HepG2 (cell line): ENCODE data around the gene BTBD6. TPM values are rescaled to one million over a fixed set of nuclear protein-coding genes. Genes with fewer than 3 reads are reported as not detected.

Experiments used
- ATAC-seq: fragments of 200-7000 bp; cut with Tn5 transposase; 3 replicates; pipeline ENCODE4 v1.9.1; 2020; ENCODE audit warnings: mild to moderate bottlenecking, moderate library complexity
- BruUV-seq: library from RNA; stranded (reverse); fragments of 400-500 nt; replicated peaks from 2 replicates; lab custom pipeline; 2021; lab: Mats Ljungman, UMichigan
- CTCF ChIA-PET: fragments of 300-600 bp; formaldehyde crosslinking; extraction: SDS; loops from one replicate; lab custom pipeline; 2021; ENCODE audit warnings: low total read pairs, inconsistent platforms, low intra/inter-chr PET ratio; lab: Yijun Ruan, JAX
- POLR2A ChIA-PET: fragments of 350-600 bp; sonication (Branson Sonifier 250); formaldehyde crosslinking; loops from one replicate; lab custom pipeline; 2020; ENCODE audit warnings: antibody characterized with exemption, inconsistent platforms; lab: Yijun Ruan, JAX
- DNase-seq: peaks from one replicate; pipeline ENCODE4 v3.0.0-alpha.2; 2015; ENCODE audit warnings: low spot score
- FAIRE-seq: peaks from 3 replicates; lab custom pipeline; 2011; peaks lifted over from hg19 to GRCh38; lab: Jason Lieb, UNC
- H2AFZ ChIP-seq: one replicate; pipeline ENCODE4 v1.6.1; 2011; ENCODE audit warnings: low read length, inconsistent platforms
- H3K27ac ChIP-seq: fragments of 300-600 bp; 3 replicates; pipeline ENCODE4 v1.8.0; 2011; ENCODE audit warnings: mixed run types, mild to moderate bottlenecking, mixed read lengths, low read length, inconsistent platforms; ENCODE audit not compliant: insufficient read depth; ENCODE audit errors: extremely low read length
- H3K27me3 ChIP-seq, 2 experiments: fragments of 200-600 bp in 1 of 2; 2 replicates in 1 of 2; 3 replicates in 1 of 2; pipeline versions ENCODE4 v1.6.0 to v1.8.0; 2011; ENCODE audit warnings: low read length in 2 of 2, mild to moderate bottlenecking in 2 of 2, moderate library complexity in 2 of 2, inconsistent platforms in 1 of 2; ENCODE audit not compliant: insufficient read depth in 2 of 2, control insufficient read depth in 1 of 2
- H3K36me3 ChIP-seq, 2 experiments: fragments of 200-600 bp in 1 of 2; replicated peaks in 1 of 2; 2 replicates in 1 of 2; 3 replicates in 1 of 2; pipeline versions ENCODE4 v1.5.1 to v1.8.0; 2011; ENCODE audit warnings: low read length in 2 of 2, inconsistent platforms in 1 of 2; ENCODE audit not compliant: insufficient read depth in 2 of 2, control insufficient read depth in 1 of 2
- H3K4me1 ChIP-seq: 2 replicates; pipeline ENCODE4 v1.5.1; 2012; ENCODE audit warnings: low read length, inconsistent platforms; ENCODE audit not compliant: insufficient read depth
- H3K4me2 ChIP-seq: 2 replicates; pipeline ENCODE4 v1.6.0; 2011; ENCODE audit warnings: low read depth, low read length, inconsistent platforms
- H3K4me3 ChIP-seq, 3 experiments: fragments of 200-600 bp in 1 of 3; sonication (generic), shearing (Covaris generic) in 1 of 3; replicated peaks in 1 of 3; 2 replicates each; pipeline ENCODE4 v1.5.1; 2011 to 2016; ENCODE audit warnings: low read length in 3 of 3, inconsistent platforms in 2 of 3, low read depth in 2 of 3, mild to moderate bottlenecking in 2 of 3, control low read depth in 1 of 3, mixed read lengths in 1 of 3; ENCODE audit not compliant: insufficient read depth in 1 of 3
- H3K79me2 ChIP-seq: one replicate; pipeline ENCODE4 v1.6.1; 2011; ENCODE audit warnings: low read length, inconsistent platforms; ENCODE audit not compliant: insufficient read depth
- H3K9ac ChIP-seq: 2 replicates; pipeline ENCODE4 v1.6.0; 2011; ENCODE audit warnings: mild to moderate bottlenecking, low read depth, low read length, inconsistent platforms; ENCODE audit not compliant: insufficient read depth
- H3K9me3 ChIP-seq: 2 replicates; pipeline ENCODE4 v1.5.1; 2012; ENCODE audit warnings: mild to moderate bottlenecking, low read length
- H4K20me1 ChIP-seq: 2 replicates; pipeline ENCODE4 v1.6.0; 2011; ENCODE audit warnings: inconsistent platforms, mild to moderate bottlenecking, low read length, moderate library complexity; ENCODE audit not compliant: insufficient read depth
- AGO2 ChIP-seq: fragments of 200-400 bp; formaldehyde crosslinking; optimal IDR thresholded peaks from 2 replicates; pipeline ENCODE3; 2017; ENCODE audit warnings: mild to moderate bottlenecking, low read depth, low read length, moderate library complexity
- JUNB ChIP-seq: sonication (generic); formaldehyde crosslinking; IDR thresholded peaks from 2 replicates; pipeline ENCODE4 v1.8.0; 2022; ENCODE audit warnings: missing genetic modification reagents, mild to moderate bottlenecking, borderline replicate concordance
- KDM2A ChIP-seq: sonication (generic); formaldehyde crosslinking; IDR thresholded peaks from 2 replicates; pipeline ENCODE4 v1.4.0; 2020; ENCODE audit warnings: low read depth, missing genetic modification reagents, borderline replicate concordance
- MAF1 ChIP-seq: sonication (generic); formaldehyde crosslinking; IDR thresholded peaks from 2 replicates; pipeline ENCODE4 v1.5.0; 2020; ENCODE audit warnings: missing genetic modification reagents, borderline replicate concordance
- RAD21 ChIP-seq: fragments of 450-650 bp; formaldehyde crosslinking; IDR thresholded peaks from 2 replicates; pipeline ENCODE4 v1.5.0; 2020; ENCODE audit warnings: mild to moderate bottlenecking
- STAG1 ChIP-seq: sonication (generic); formaldehyde crosslinking; IDR thresholded peaks from 2 replicates; pipeline ENCODE4 v1.4.0; 2020; ENCODE audit warnings: missing genetic modification reagents
- ZFX ChIP-seq: sonication (generic); formaldehyde crosslinking; IDR thresholded peaks from 2 replicates; pipeline ENCODE4 v1.4.0; 2020; ENCODE audit warnings: mild to moderate bottlenecking, low read depth, missing genetic modification reagents, moderate library complexity
- ZNF501 ChIP-seq: sonication (generic); formaldehyde crosslinking; IDR thresholded peaks from 2 replicates; pipeline ENCODE4 v1.5.1; 2020; ENCODE audit warnings: mild to moderate bottlenecking, moderate library complexity, missing genetic modification reagents
- ZNF850 ChIP-seq: sonication (generic); formaldehyde crosslinking; conservative IDR thresholded peaks from 2 replicates; pipeline ENCODE4 v1.9.0; 2021; ENCODE audit warnings: mild to moderate bottlenecking, missing genetic modification reagents
- ZNF878 ChIP-seq: sonication (generic); formaldehyde crosslinking; IDR thresholded peaks from 2 replicates; pipeline ENCODE4 v1.8.1; 2023; ENCODE audit warnings: mild to moderate bottlenecking, missing genetic modification reagents, moderate library complexity
- WGBS: methylation state at CpG from one replicate; pipeline ENCODE4 v1.1.6; 2017; ENCODE audit warnings: low lambda C conversion rate; 5-methylcytosine and 5-hydroxymethylcytosine counted together
- in situ Hi-C: cut with HindIII; loops from 2 replicates; pipeline ENCODE4 v1.10.0; 2017; ENCODE audit warnings: low pct_unique_long_range_greater_than_20kb; ENCODE audit not compliant: extremely low pct_ligation_motif_present
- intact Hi-C: fragments of 100-400 bp; cut with micrococcal nuclease; formaldehyde crosslinking; loops from one replicate; pipeline ENCODE4 v1.10.0; 2022; ENCODE audit not compliant: unreplicated experiment
- polyA plus RNA-seq, 8 experiments: library from polyadenylated mRNA; depleted of rRNA in 3 of 8; stranded (reverse) in 7 of 8; unstranded in 1 of 8; fragments of >200 nt; fragmentation: Illumina TruSeq in 4 of 8; extraction: Trizol in 4 of 8; gene quantifications; 2 replicates each; pipeline versions ENCODE4 v1.2.1 to v1.2.3, GENCODE V29; 2011 to 2016; ENCODE audit warnings: low read depth in 4 of 8, missing spikeins in 1 of 8, mixed read lengths in 1 of 8; ENCODE audit not compliant: insufficient read depth in 1 of 8
- total RNA-seq, 5 experiments: library from RNA; depleted of rRNA; stranded (reverse); fragments of >200 nt; fragmentation: Illumina TruSeq; extraction: Trizol; gene quantifications; 2 replicates each; pipeline ENCODE4 v1.2.3, GENCODE V29; 2016; ENCODE audit warnings: low read depth in 1 of 5
- TF ChIP-seq, protein P1 (sequence below): sonication (generic); formaldehyde crosslinking; IDR thresholded peaks from 2 replicates; pipeline ENCODE4 v1.8.0; 2022; ENCODE audit warnings: missing genetic modification reagents, mild to moderate bottlenecking, inconsistent platforms, borderline replicate concordance
- TF ChIP-seq, protein P2 (sequence below): sonication (generic); formaldehyde crosslinking; IDR thresholded peaks from 2 replicates; pipeline ENCODE4 v1.5.0; 2020; ENCODE audit warnings: mild to moderate bottlenecking, missing genetic modification reagents, moderate library complexity
- TF ChIP-seq, protein P3 (sequence below): sonication (generic); formaldehyde crosslinking; IDR thresholded peaks from 2 replicates; pipeline ENCODE4 v1.5.1; 2020; ENCODE audit warnings: mild to moderate bottlenecking, missing genetic modification reagents, moderate library complexity

Gene BTBD6
- total and polyA plus RNA-seq, 2 of the 13 experiments (the other 11 are each of a cell fraction or from before 2014, with no cell fraction given), result not detected

DNA sequence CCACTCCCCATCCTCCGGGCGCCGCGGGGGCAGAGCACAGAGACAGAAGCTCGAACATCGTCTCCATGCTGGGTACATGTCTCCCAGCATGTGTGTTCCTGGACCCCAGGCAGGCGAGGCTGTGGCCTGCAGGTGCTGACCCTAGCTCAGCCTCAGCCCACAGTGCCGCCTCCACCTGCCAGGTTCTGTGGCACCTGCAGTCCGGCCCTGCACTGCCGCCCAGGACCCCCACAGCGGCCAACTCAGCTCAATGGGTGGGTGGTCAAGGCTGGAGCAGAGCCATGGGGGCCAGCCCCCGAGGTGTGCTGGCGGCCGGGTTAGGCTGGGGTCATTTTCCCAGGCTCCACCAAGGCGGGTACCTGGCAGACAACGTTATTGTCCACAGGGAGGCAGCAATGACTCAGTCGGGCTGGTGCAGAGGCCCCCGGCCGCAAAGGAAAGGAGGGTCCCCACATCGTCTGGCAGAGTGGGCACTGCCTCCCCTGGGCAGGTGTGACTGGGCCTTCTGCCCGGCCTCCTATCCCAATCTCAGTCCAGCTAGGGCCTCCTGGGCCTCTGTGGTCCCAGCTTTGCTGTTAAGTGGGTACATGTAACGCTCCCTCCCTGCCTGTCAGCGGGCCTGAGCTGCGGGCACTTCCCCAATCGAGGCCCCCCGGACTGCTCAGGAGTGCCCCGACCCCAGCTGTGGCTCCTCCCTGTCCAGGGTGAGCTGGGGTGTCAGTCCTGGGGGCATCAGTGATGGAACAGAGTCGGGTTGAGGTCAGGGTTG lies 47.0 kb upstream of the BTBD6 start:
- H3K27ac ChIP-seq, result no peak overlapping the region
- intact Hi-C loops, result no loop called here
- H3K9ac ChIP-seq, result no peak overlapping the region
- H3K4me3 ChIP-seq, result peak overlapping the region in 1 of 3 experiments; percentile 36; a peak in 1 of 6 replicates
- no peak for DNase-seq
- TF ChIP-seq ZFX (CRISPR knock-in tag) (0 out of 2 replicates have a peak, but pooled peaks have one; percentile 14), RAD21 (CRISPR knock-in tag) (peak; percentile 34; the same call in 1 of the 2 replicates), ZNF501 (CRISPR knock-in tag) (0 out of 2 replicates have a peak, but pooled peaks have one; percentile 19), ZNF878 (no peak), ZNF850 (CRISPR knock-in tag) (no peak), AGO2 (no peak), STAG1 (CRISPR knock-in tag) (peak; percentile 64), KDM2A (CRISPR knock-in tag) (0 out of 2 replicates have a peak, but pooled peaks have one; percentile 4), JUNB (CRISPR knock-in tag) (no peak), MAF1 (CRISPR knock-in tag) (no peak)
- TF ChIP-seq, protein P1, sequence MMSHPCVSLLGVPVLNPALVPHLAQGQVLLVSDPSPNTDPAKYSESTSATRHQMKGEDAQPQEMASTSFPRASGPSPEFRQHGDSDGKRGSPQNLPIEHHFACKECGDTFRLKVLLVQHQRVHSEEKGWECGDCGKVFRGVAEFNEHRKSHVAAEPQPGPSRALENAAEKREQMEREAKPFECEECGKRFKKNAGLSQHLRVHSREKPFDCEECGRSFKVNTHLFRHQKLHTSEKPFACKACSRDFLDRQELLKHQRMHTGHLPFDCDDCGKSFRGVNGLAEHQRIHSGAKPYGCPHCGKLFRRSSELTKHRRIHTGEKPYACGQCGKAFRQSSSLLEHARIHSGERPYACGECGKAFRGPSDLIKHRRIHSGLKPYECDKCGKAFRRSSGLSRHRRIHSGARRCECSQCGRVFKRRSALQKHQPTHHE (CRISPR knock-in tag), result no peak
- TF ChIP-seq, protein P2, sequence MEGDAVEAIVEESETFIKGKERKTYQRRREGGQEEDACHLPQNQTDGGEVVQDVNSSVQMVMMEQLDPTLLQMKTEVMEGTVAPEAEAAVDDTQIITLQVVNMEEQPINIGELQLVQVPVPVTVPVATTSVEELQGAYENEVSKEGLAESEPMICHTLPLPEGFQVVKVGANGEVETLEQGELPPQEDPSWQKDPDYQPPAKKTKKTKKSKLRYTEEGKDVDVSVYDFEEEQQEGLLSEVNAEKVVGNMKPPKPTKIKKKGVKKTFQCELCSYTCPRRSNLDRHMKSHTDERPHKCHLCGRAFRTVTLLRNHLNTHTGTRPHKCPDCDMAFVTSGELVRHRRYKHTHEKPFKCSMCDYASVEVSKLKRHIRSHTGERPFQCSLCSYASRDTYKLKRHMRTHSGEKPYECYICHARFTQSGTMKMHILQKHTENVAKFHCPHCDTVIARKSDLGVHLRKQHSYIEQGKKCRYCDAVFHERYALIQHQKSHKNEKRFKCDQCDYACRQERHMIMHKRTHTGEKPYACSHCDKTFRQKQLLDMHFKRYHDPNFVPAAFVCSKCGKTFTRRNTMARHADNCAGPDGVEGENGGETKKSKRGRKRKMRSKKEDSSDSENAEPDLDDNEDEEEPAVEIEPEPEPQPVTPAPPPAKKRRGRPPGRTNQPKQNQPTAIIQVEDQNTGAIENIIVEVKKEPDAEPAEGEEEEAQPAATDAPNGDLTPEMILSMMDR, result peak; percentile 65
- TF ChIP-seq, protein P3, sequence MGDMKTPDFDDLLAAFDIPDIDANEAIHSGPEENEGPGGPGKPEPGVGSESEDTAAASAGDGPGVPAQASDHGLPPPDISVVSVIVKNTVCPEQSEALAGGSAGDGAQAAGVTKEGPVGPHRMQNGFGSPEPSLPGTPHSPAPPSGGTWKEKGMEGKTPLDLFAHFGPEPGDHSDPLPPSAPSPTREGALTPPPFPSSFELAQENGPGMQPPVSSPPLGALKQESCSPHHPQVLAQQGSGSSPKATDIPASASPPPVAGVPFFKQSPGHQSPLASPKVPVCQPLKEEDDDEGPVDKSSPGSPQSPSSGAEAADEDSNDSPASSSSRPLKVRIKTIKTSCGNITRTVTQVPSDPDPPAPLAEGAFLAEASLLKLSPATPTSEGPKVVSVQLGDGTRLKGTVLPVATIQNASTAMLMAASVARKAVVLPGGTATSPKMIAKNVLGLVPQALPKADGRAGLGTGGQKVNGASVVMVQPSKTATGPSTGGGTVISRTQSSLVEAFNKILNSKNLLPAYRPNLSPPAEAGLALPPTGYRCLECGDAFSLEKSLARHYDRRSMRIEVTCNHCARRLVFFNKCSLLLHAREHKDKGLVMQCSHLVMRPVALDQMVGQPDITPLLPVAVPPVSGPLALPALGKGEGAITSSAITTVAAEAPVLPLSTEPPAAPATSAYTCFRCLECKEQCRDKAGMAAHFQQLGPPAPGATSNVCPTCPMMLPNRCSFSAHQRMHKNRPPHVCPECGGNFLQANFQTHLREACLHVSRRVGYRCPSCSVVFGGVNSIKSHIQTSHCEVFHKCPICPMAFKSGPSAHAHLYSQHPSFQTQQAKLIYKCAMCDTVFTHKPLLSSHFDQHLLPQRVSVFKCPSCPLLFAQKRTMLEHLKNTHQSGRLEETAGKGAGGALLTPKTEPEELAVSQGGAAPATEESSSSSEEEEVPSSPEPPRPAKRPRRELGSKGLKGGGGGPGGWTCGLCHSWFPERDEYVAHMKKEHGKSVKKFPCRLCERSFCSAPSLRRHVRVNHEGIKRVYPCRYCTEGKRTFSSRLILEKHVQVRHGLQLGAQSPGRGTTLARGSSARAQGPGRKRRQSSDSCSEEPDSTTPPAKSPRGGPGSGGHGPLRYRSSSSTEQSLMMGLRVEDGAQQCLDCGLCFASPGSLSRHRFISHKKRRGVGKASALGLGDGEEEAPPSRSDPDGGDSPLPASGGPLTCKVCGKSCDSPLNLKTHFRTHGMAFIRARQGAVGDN (CRISPR knock-in tag), result peak; percentile 38
- H3K27me3 ChIP-seq, result peaks cover 10 to 59% of the 10 kb centered on the region in 2 experiments; a peak in 4 of 5 replicates
- ChIA-PET CTCF (interaction anchor here (1.7 kb wide), 1 partner anchor 151 kb away, joined by 7 read pairs; no protein-coding TSS in a partner anchor), POLR2A (no interaction called here)
- ATAC-seq, result peak; percentile 24
- no TSS peak for BruUV-seq
- H3K4me2 ChIP-seq, result 0 out of 2 replicates have a peak overlapping the region, but pooled peaks have one; percentile 10
- peaks cover 43% of the 10 kb centered on the region for H3K4me1 ChIP-seq
- in situ Hi-C loops, result loop anchor here (5.0 kb wide), 1 partner anchor 81 kb away; no protein-coding TSS in a partner anchor
- H3K9me3 ChIP-seq, result no peaks in the 10 kb centered on the region
- no CpG with 5 or more reads among the region's 28 CpGs for WGBS
- no peaks in the 10 kb centered on the region for H4K20me1 ChIP-seq
- no peaks in the 10 kb centered on the region for H3K79me2 ChIP-seq
- no peak for FAIRE-seq
- no peak overlapping the region for H2AFZ ChIP-seq
- H3K36me3 ChIP-seq, result no peaks in the 10 kb centered on the region
